ENCODE measurements around the gene TMEM190. TPM values are rescaled to one million over a fixed set of nuclear protein-coding genes. Genes with fewer than 3 reads are reported as not detected.

TMEM190 gene
- total and polyA plus RNA-seq, 10 donors = 0.20 TPM; not detected in 9

DNA sequence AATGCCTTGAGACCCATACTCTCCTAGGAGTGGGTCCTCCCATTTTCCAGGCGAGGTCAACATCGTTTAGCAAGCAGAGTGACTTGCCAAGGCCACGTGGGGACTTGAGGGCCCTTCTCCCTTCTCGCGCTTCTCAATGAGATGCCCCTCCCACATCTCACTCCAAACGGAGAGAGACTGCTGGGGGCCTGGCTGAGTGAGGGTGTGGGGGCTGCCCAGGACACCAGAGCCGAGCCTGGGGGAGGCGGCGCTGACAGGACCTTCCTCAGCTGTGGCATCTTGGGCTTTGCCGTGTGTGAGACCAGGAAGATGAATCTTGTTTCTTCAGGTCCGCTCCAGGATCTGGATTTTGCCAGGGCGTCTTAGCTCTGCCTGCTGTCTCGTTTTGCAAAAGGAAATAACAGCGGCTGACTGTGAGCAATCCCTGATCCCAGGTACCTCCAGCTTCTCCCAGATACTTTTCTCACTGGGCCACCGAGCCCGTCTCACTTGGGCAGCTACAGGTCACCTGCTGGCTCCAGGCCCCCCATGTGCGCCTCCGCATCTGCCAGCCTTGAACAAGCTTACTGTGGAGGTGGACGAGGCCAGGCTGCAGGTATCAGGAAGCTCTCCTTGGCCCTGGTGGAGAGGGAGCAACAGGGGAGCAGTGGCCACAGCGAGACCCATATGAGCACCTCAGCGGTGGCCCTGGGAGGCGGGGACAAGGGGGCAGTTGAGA is 28.1 kb upstream of the TMEM190 start:
- intact Hi-C loops (cut with DNase I; ENCODE audit: low total_unique reads) = no loop called here
- Histone ChIP-seq H3K27me3 (replicated peaks in 1 of 7) (peaks cover 0 to 37% (median 24%) of the 10 kb centered on the region in 7 donors), H3K4me3 (no peak overlapping the region), H3K9me3 (no peaks in the 10 kb centered on the region), H3K27ac (no peak overlapping the region), H3K36me3 (peaks cover 0 to 47% (median 10%) of the 10 kb centered on the region in 6 donors), H3K4me1 (peaks cover 2 to 9% (median 4%) of the 10 kb centered on the region in 6 donors)
- DNase-seq = no peak
- 81 to 87% (median 84%) methylated on average over 18 to 22 of the region's 22 CpGs for WGBS, 5 donors
- TF ChIP-seq POLR2A (IDR thresholded peaks at IDR 0.05) (no peak), POLR2AphosphoS5 (IDR thresholded peaks at IDR 0.05) (no peak)
- TF ChIP-seq, protein P1, sequence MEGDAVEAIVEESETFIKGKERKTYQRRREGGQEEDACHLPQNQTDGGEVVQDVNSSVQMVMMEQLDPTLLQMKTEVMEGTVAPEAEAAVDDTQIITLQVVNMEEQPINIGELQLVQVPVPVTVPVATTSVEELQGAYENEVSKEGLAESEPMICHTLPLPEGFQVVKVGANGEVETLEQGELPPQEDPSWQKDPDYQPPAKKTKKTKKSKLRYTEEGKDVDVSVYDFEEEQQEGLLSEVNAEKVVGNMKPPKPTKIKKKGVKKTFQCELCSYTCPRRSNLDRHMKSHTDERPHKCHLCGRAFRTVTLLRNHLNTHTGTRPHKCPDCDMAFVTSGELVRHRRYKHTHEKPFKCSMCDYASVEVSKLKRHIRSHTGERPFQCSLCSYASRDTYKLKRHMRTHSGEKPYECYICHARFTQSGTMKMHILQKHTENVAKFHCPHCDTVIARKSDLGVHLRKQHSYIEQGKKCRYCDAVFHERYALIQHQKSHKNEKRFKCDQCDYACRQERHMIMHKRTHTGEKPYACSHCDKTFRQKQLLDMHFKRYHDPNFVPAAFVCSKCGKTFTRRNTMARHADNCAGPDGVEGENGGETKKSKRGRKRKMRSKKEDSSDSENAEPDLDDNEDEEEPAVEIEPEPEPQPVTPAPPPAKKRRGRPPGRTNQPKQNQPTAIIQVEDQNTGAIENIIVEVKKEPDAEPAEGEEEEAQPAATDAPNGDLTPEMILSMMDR (IDR thresholded peaks at IDR 0.05 in 8 of 11, conservative IDR thresholded peaks at IDR 0.05 in 3 of 11) = no peak

DNA sequence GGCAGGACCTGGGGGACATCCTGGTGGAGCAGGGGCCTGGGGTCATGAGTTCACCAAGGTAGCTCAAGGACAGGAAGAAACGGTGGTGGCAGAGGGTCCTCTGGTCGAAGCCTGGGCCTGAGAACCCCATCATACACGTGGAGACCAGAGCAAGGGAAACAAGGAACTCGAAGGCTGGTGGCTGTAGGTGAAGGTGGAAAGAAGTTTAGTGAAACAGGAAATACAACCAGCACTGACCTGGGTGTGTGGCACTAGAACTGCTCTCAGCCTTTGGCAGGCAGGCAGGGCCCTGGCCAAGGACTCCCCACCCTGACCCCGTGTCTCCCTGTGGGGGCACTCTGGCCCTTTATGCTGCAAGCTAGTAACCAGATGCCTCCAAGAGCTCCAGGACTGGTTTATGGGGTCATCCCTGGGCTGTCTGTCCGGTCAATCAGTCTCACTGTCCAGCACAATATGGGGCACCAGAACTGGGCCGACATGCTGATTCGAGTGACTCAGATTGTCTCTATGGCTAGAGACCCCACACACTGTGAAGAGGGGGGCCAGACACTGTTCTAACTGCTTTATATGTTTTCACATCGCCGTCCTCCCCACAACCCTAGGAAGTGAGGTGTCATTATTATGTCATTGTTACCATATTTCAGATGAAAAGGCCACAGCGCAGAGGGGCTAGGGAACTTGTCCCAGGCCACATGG is 25.9 kb upstream of the TMEM190 start:
- H3K4me1 ChIP-seq = peaks cover 9 to 29% (median 18%) of the 10 kb centered on the region in 6 donors
- H3K9me3 ChIP-seq = no peaks in the 10 kb centered on the region
- no peak for DNase-seq
- H3K4me3 ChIP-seq = no peak overlapping the region
- no peak overlapping the region for H3K27ac ChIP-seq
- peaks cover 0 to 59% (median 44%) of the 10 kb centered on the region in 7 donors for H3K27me3 ChIP-seq (replicated peaks in 1 of 7)
- peaks cover 0 to 27% (median 10%) of the 10 kb centered on the region in 6 donors for H3K36me3 ChIP-seq
- intact Hi-C loops (cut with DNase I; ENCODE audit: low total_unique reads) = no loop called here
- TF ChIP-seq POLR2AphosphoS5 (IDR thresholded peaks at IDR 0.05) (no peak), POLR2A (IDR thresholded peaks at IDR 0.05) (no peak)
- TF ChIP-seq, protein P1 (IDR thresholded peaks at IDR 0.05 in 8 of 11, conservative IDR thresholded peaks at IDR 0.05 in 3 of 11) = no peak
- WGBS, 5 donors = 59 to 71% (median 60%) methylated on average over 11 of the region's 11 CpGs

DNA sequence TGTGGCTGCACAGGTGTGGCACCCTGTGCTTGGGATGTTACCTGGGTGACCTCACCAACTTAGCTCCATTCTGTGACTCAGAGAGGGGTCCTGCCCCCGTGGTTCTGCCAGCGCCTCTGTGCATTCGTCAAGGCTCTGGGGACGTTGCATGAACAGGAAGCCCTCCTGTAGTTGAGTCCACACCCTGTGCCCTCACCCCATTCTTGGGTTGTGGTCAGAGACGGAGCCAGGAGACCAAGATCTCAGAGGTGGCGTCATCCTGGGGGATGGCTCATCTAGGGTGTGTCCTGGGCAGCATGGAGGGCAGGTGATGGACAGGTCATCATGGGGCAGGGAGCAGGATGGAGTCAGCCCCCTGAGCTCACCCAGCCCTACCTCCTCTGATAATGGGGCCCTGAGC is 24.6 kb upstream of the TMEM190 start:
- H3K27ac ChIP-seq = no peak overlapping the region
- 35 to 69% (median 41%) methylated on average over 6 of the region's 6 CpGs for WGBS, 5 donors
- TF ChIP-seq, protein P1 (IDR thresholded peaks at IDR 0.05 in 8 of 11, conservative IDR thresholded peaks at IDR 0.05 in 3 of 11) = no peak
- TF ChIP-seq POLR2AphosphoS5 (IDR thresholded peaks at IDR 0.05) (no peak), POLR2A (IDR thresholded peaks at IDR 0.05) (no peak)
- peaks cover 0 to 72% (median 44%) of the 10 kb centered on the region in 7 donors for H3K27me3 ChIP-seq (replicated peaks in 1 of 7)
- DNase-seq = no peak
- peaks cover 0 to 14% (median 2%) of the 10 kb centered on the region in 6 donors for H3K36me3 ChIP-seq
- H3K4me1 ChIP-seq = peaks cover 9 to 29% (median 18%) of the 10 kb centered on the region in 6 donors
- no peak overlapping the region for H3K4me3 ChIP-seq
- H3K9me3 ChIP-seq = no peaks in the 10 kb centered on the region
- intact Hi-C loops (cut with DNase I; ENCODE audit: low total_unique reads) = no loop called here
